H9 (cell line): ENCODE measurements around the gene LILRA6. TPM values are rescaled to one million over a fixed set of nuclear protein-coding genes. Genes with fewer than 3 reads are reported as not detected.

Source experiments
- DNase-seq: peaks from one replicate; pipeline ENCODE4 v3.0.0-alpha.2; 2017
- H2AFZ ChIP-seq: one replicate; pipeline ENCODE4 v1.6.1; 2013; ENCODE audit warnings: mild to moderate bottlenecking, low read length, control low read depth, moderate library complexity
- H2AK5ac ChIP-seq: 2 replicates; pipeline ENCODE4 v1.6.1; 2013; ENCODE audit warnings: low read length, control low read depth, mixed read lengths; ENCODE audit not compliant: insufficient read length
- H2BK120ac ChIP-seq: one replicate; pipeline ENCODE4 v1.6.1; 2013; ENCODE audit warnings: low read depth, mild to moderate bottlenecking, low read length, control low read depth, inconsistent platforms; ENCODE audit not compliant: poor library complexity, severe bottlenecking
- H2BK12ac ChIP-seq: 2 replicates; pipeline ENCODE4 v1.6.1; 2013; ENCODE audit warnings: low read length, control low read depth, mixed read lengths, low read depth; ENCODE audit not compliant: insufficient read length
- H2BK15ac ChIP-seq: 2 replicates; pipeline ENCODE4 v1.6.1; 2013; ENCODE audit warnings: low read depth, low read length, control low read depth
- H2BK20ac ChIP-seq: one replicate; pipeline ENCODE4 v1.6.1; 2013; ENCODE audit warnings: low read depth, mild to moderate bottlenecking, low read length, control low read depth, inconsistent platforms; ENCODE audit not compliant: poor library complexity, severe bottlenecking
- H2BK5ac ChIP-seq: 2 replicates; pipeline ENCODE4 v1.6.1; 2013; ENCODE audit warnings: low read length, control low read depth, mixed read lengths; ENCODE audit not compliant: insufficient read length
- H3K14ac ChIP-seq: 2 replicates; pipeline ENCODE4 v1.6.1; 2013; ENCODE audit warnings: low read length, control low read depth; ENCODE audit not compliant: insufficient read depth
- H3K18ac ChIP-seq: 2 replicates; pipeline ENCODE4 v1.6.1; 2013; ENCODE audit warnings: low read depth, mild to moderate bottlenecking, mixed read lengths, low read length, control low read depth; ENCODE audit not compliant: insufficient read length
- H3K23ac ChIP-seq: 2 replicates; pipeline ENCODE4 v1.6.1; 2013; ENCODE audit warnings: low read length, control low read depth, mixed read lengths, low read depth; ENCODE audit not compliant: insufficient read length
- H3K23me2 ChIP-seq: 2 replicates; pipeline ENCODE4 v1.6.1; 2013; ENCODE audit warnings: low read depth, mild to moderate bottlenecking, mixed read lengths, low read length, control low read depth; ENCODE audit not compliant: insufficient read length, poor library complexity, severe bottlenecking
- H3K27ac ChIP-seq: 2 replicates; pipeline ENCODE4 v1.5.1; 2013; ENCODE audit warnings: low read length, control low read depth, mixed read lengths, low read depth; ENCODE audit not compliant: insufficient read length
- H3K27me3 ChIP-seq: 2 replicates; pipeline ENCODE4 v1.6.1; 2013; ENCODE audit warnings: low read length, control low read depth, inconsistent platforms; ENCODE audit not compliant: insufficient read depth
- H3K4ac ChIP-seq: 2 replicates; pipeline ENCODE4 v1.6.1; 2013; ENCODE audit warnings: low read depth, mild to moderate bottlenecking, control low read depth, inconsistent platforms, low read length, moderate library complexity
- H3K4me1 ChIP-seq: 2 replicates; pipeline ENCODE4 v1.6.1; 2013; ENCODE audit warnings: low read length, control low read depth, inconsistent platforms; ENCODE audit not compliant: insufficient read depth
- H3K4me2 ChIP-seq: 2 replicates; pipeline ENCODE4 v1.6.1; 2013; ENCODE audit warnings: low read length, control low read depth, mixed read lengths; ENCODE audit not compliant: insufficient read length, insufficient read depth
- H3K56ac ChIP-seq: 2 replicates; pipeline ENCODE4 v1.6.1; 2013; ENCODE audit warnings: low read depth, mild to moderate bottlenecking, mixed read lengths, low read length, control low read depth; ENCODE audit not compliant: insufficient read length
- H3K79me1 ChIP-seq: 2 replicates; pipeline ENCODE4 v1.6.1; 2013; ENCODE audit warnings: low read depth, mild to moderate bottlenecking, moderate library complexity, low read length, control low read depth, inconsistent platforms; ENCODE audit not compliant: insufficient read depth, poor library complexity, severe bottlenecking
- H3K79me2 ChIP-seq: 2 replicates; pipeline ENCODE4 v1.6.1; 2013; ENCODE audit warnings: low read length, control low read depth, inconsistent platforms; ENCODE audit not compliant: insufficient read depth
- H3K9ac ChIP-seq: 2 replicates; pipeline ENCODE4 v1.6.1; 2013; ENCODE audit warnings: low read length, control low read depth, mixed read lengths; ENCODE audit not compliant: insufficient read length; ENCODE audit errors: extremely low read depth
- H3K9me3 ChIP-seq: one replicate; pipeline ENCODE4 v1.6.1; 2013; ENCODE audit warnings: low read depth, low read length, inconsistent platforms; ENCODE audit not compliant: control insufficient read depth
- H3T11ph ChIP-seq: one replicate; pipeline ENCODE4 v1.6.1; 2013; ENCODE audit warnings: mild to moderate bottlenecking, low read length, control low read depth, inconsistent platforms
- H4K20me1 ChIP-seq: one replicate; pipeline ENCODE4 v1.6.1; 2013; ENCODE audit not compliant: control insufficient read depth, insufficient read length, insufficient read depth
- H4K5ac ChIP-seq: 2 replicates; pipeline ENCODE4 v1.6.1; 2013; ENCODE audit warnings: low read depth, mild to moderate bottlenecking, mixed read lengths, low read length, control low read depth; ENCODE audit not compliant: insufficient read length
- H4K8ac ChIP-seq: replicated peaks from 2 replicates; pipeline ENCODE4 v1.6.1; 2013; ENCODE audit warnings: low read length, control low read depth, mixed read lengths, low read depth; ENCODE audit not compliant: insufficient read length
- H4K91ac ChIP-seq: 2 replicates; pipeline ENCODE4 v1.6.1; 2013; ENCODE audit warnings: low read depth, mild to moderate bottlenecking, moderate library complexity, mixed read lengths, low read length, control low read depth; ENCODE audit not compliant: insufficient read length
- H3K27ac Mint-ChIP-seq, 3 experiments: 2 replicates in 2 of 3; 3 replicates in 1 of 3; pipeline ENCODE4 v1.8.0; 2020 to 2021; ENCODE audit warnings: mixed read lengths in 3 of 3, mild to moderate bottlenecking in 1 of 3, moderate library complexity in 1 of 3
- H3K27me3 Mint-ChIP-seq: 2 replicates; pipeline ENCODE4 v1.8.0; 2021; ENCODE audit warnings: low read depth, mild to moderate bottlenecking, moderate library complexity, mixed read lengths
- H3K36me3 Mint-ChIP-seq, 3 experiments: 2 replicates in 2 of 3; 3 replicates in 1 of 3; pipeline ENCODE4 v1.8.0; 2020 to 2021; ENCODE audit warnings: low read depth in 3 of 3, mixed read lengths in 3 of 3; ENCODE audit not compliant: insufficient read depth in 1 of 3
- H3K4me1 Mint-ChIP-seq, 2 experiments: 2 replicates each; pipeline ENCODE4 v1.8.0; 2020; ENCODE audit warnings: mixed read lengths in 2 of 2
- H3K4me3 Mint-ChIP-seq, 2 experiments: 2 replicates in 1 of 2; 3 replicates in 1 of 2; pipeline ENCODE4 v1.8.0; 2020 to 2021; ENCODE audit warnings: mild to moderate bottlenecking in 2 of 2, mixed read lengths in 2 of 2, moderate library complexity in 1 of 2
- H3K9me3 Mint-ChIP-seq, 2 experiments: 2 replicates in 1 of 2; 3 replicates in 1 of 2; pipeline ENCODE4 v1.8.0; 2020; ENCODE audit warnings: mild to moderate bottlenecking in 2 of 2, mixed read lengths in 2 of 2, moderate library complexity in 1 of 2
- CTCF ChIP-seq: fragments of 200-600 bp; sonication (generic); conservative IDR thresholded peaks from 3 replicates; pipeline ENCODE4 v1.8.0; 2021; ENCODE audit warnings: antibody characterized with exemption, mild to moderate bottlenecking
- WGBS: extraction: QIAGEN DNeasy Blood & Tissue Kit; methylation state at CpG from one replicate; pipeline ENCODE4 v1.1.7; 2013; ENCODE audit warnings: missing lambda C conversion rate, low lambda C conversion rate, mixed read lengths; ENCODE audit not compliant: insufficient read length; ENCODE audit errors: extremely low coverage; 5-methylcytosine and 5-hydroxymethylcytosine counted together
- total RNA-seq: library from RNA; stranded (reverse); gene quantifications from 2 replicates; pipeline ENCODE4 v1.2.1, GENCODE V29; 2021

Gene LILRA6
- total RNA-seq, 1 experiment from 2014 or later, result not detected

DNA sequence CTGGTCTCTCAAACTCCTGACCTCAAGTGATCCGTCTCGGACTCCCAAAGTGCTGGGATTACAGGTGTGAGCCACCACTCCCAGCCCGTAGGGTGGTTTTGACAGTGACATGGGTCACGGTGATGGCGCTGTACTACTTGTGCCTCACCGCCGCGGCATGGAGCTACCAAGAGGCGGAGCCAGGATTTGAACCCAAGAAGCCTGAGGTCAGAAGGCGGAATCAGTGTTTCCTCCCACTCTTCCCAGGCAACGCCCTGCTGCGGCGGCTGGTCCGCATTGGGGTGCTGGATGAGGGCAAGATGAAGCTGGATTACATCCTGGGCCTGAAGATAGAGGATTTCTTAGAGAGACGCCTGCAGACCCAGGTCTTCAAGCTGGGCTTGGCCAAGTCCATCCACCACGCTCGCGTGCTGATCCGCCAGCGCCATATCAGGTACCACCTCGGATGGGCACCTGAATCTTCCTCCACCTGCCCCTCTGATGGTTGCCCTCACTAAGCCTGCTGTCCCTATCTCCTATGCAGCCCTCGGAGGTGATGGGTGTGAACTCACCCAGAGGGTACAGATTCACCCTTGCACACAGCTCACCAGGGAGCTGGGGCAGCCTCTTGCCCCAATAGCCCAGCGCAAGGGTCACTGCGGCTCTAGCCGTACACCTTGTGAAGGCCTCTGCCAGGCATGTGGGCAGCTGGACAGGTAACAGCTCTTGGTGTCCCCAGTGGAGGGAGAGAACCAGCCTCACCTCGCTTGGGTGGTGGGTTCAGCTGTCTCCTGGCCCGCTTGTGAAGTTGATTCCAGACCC is 36.4 kb downstream of the LILRA6 start:
- no peaks in the 10 kb centered on the region for H3K9me3 ChIP-seq
- WGBS, result no CpG with 5 or more reads among the region's 27 CpGs
- H3K4me3 Mint-ChIP-seq, result peak overlapping the region in 1 of 2 experiments; percentile 12; a peak in 2 of 5 replicates
- peaks cover 5% of the 10 kb centered on the region for H3K23me2 ChIP-seq
- H3T11ph ChIP-seq, result no peak overlapping the region
- H3K18ac ChIP-seq, result no peak overlapping the region
- no peak overlapping the region for H4K8ac ChIP-seq
- no peak for DNase-seq
- no peaks in the 10 kb centered on the region for H3K27me3 ChIP-seq
- H2BK120ac ChIP-seq, result no peak overlapping the region
- H2BK5ac ChIP-seq, result no peak overlapping the region
- H3K4ac ChIP-seq, result no peak overlapping the region
- peaks cover 49 to 69% of the 10 kb centered on the region in 2 experiments for H3K4me1 Mint-ChIP-seq
- no peak overlapping the region for H2AFZ ChIP-seq
- no peak overlapping the region for H3K4me2 ChIP-seq
- peaks cover 3% of the 10 kb centered on the region for H4K20me1 ChIP-seq
- no peak overlapping the region for H2AK5ac ChIP-seq
- H3K23ac ChIP-seq, result no peak overlapping the region
- no peak overlapping the region for H4K5ac ChIP-seq
- H3K4me1 ChIP-seq, result peaks cover 3% of the 10 kb centered on the region
- H3K9ac ChIP-seq, result no peak overlapping the region
- peaks cover 6% of the 10 kb centered on the region for H3K79me1 ChIP-seq
- H3K79me2 ChIP-seq, result peaks cover 34% of the 10 kb centered on the region
- H2BK20ac ChIP-seq, result no peak overlapping the region
- H2BK15ac ChIP-seq, result no peak overlapping the region
- peak overlapping the region in 1 of 3 experiments; percentile 66; a peak in 1 of 7 replicates for H3K27ac Mint-ChIP-seq
- H3K27me3 Mint-ChIP-seq, result peaks cover under 1% of the 10 kb centered on the region
- H3K9me3 Mint-ChIP-seq, result no peaks in the 10 kb centered on the region
- H3K14ac ChIP-seq, result no peak overlapping the region
- TF ChIP-seq CTCF, result no peak
- H2BK12ac ChIP-seq, result no peak overlapping the region
- no peak overlapping the region for H3K27ac ChIP-seq
- peaks cover 78 to 85% (median 80%) of the 10 kb centered on the region in 3 experiments for H3K36me3 Mint-ChIP-seq
- H4K91ac ChIP-seq, result no peak overlapping the region
- H3K56ac ChIP-seq, result no peak overlapping the region
